ENCODE measurements around the gene ANKRD55. TPM values are rescaled to one million over a fixed set of nuclear protein-coding genes. Genes with fewer than 3 reads are reported as not detected.
"Not testable (repeated sequence)": the region's sequence is repeated elsewhere in the genome, so short reads cannot be mapped to it uniquely, and the experiment has no call there.

The ANKRD55 gene
- total RNA-seq, 2 donors from 2014 or later, result not detected

DNA sequence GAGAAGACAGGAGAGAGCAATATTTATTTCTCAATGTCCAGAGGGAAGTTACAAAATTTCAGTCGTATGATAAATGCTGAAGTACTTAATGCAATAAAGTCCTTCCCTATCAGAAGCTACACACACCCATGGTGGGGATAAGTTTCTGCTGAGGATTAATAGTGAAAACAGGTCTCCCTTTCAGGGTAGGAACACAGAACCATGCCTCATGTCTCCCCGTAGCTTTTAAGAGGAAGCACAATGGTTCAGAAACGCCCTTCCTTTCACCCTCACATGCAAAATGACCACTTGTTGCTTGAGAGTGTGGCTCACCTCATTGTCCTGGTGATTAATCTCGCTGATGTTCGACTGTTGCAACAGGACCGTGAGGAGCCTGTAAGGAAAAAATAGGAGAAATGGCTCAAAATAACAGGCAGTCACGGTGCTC, 73.6 kb downstream of the ANKRD55 start:
- H3K4me1 ChIP-seq, result no peaks in the 10 kb centered on the region
- no peak for DNase-seq

GRCh38 chr5:56158331-56158960, 74.7 kb downstream of the ANKRD55 start:
- intact Hi-C loops (cut with DNase I), result no loop called here
- Histone ChIP-seq H3K4me3 (no peak overlapping the region), H3K9ac (ENCODE audit: low read depth in 2 of 2, low read length in 2 of 2) (no peak overlapping the region), H3K36me3 (no peaks in the 10 kb centered on the region), H3K9me3 (no peaks in the 10 kb centered on the region), H3K27me3 (no peaks in the 10 kb centered on the region), H3K27ac (no peak overlapping the region), H3K4me1 (no peaks in the 10 kb centered on the region)
- no peak for TF ChIP-seq CTCF (IDR thresholded peaks at IDR 0.05)
- DNase-seq, result no peak

More for the DNA sequence above, 73.6 kb downstream of the ANKRD55 start:
- Histone ChIP-seq H3K4me3 (no peak overlapping the region), H3K9ac (ENCODE audit: low read depth in 2 of 2, low read length in 2 of 2) (no peak overlapping the region), H3K27ac (no peak overlapping the region), H3K36me3 (no peaks in the 10 kb centered on the region), H3K27me3 (no peaks in the 10 kb centered on the region), H3K9me3 (no peaks in the 10 kb centered on the region)
- intact Hi-C loops (cut with DNase I), result no loop called here
- no peak for TF ChIP-seq CTCF (IDR thresholded peaks at IDR 0.05)

GRCh38 chr5:56157191-56157621, 75.9 kb downstream of the ANKRD55 start:
- H3K9ac ChIP-seq (ENCODE audit: low read depth in 2 of 2, low read length in 2 of 2); H3K9me3 ChIP-seq; DNase-seq; intact Hi-C loops (cut with DNase I); H3K27me3 ChIP-seq; H3K27ac ChIP-seq; H3K4me3 ChIP-seq; H3K4me1 ChIP-seq; H3K36me3 ChIP-seq: not testable (repeated sequence)

DNA sequence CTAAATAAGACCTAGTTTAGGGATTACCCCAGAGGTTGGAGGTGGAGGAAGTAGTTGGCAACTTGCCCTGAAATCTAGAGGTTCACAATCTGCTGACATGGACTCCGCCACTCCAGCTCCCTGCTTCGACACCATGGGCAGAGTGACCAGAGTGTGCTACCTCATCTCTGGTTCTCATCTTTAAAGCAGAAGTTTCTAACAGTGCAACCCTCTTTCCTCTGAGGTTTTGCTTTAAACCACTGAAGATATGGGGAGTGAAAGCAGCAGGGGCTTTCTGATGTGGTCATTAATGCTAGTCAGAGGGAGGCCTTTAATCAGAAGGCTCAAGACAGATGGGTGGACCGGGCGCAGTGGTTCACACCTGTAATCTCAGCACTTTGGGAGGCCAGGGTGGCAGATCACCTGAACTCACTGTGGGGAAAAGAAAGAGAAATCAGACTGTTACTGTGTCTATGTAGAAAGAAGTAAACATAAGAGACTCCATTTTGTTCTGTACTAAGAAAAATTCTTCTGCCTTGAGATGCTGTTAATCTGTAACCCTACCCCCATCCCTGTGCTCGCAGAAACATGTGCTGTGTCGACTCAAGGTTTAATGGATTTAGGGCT, 76.4 kb downstream of the ANKRD55 start:
- H3K36me3 ChIP-seq; H3K4me1 ChIP-seq; H3K27me3 ChIP-seq; H3K9ac ChIP-seq (ENCODE audit: low read depth in 2 of 2, low read length in 2 of 2); H3K4me3 ChIP-seq; DNase-seq; intact Hi-C loops (cut with DNase I); H3K9me3 ChIP-seq: not testable (repeated sequence)
- peak overlapping the region; percentile 37 for H3K27ac ChIP-seq

GRCh38 chr5:56155992-56156584, 77.0 kb downstream of the ANKRD55 start:
- intact Hi-C loops (cut with DNase I), result no loop called here
- H3K9me3 ChIP-seq, result no peaks in the 10 kb centered on the region
- no peak overlapping the region for H3K9ac ChIP-seq (ENCODE audit: low read depth in 2 of 2, low read length in 2 of 2)
- DNase-seq, result no peak
- H3K27me3 ChIP-seq, result no peaks in the 10 kb centered on the region
- no peak for TF ChIP-seq CTCF (IDR thresholded peaks at IDR 0.05)
- no peak overlapping the region for H3K4me3 ChIP-seq
- no peaks in the 10 kb centered on the region for H3K36me3 ChIP-seq
- H3K4me1 ChIP-seq, result no peaks in the 10 kb centered on the region
- H3K27ac ChIP-seq, result peak overlapping the region; percentile 37

- no peaks in the 10 kb centered on the region for H3K9me3 ChIP-seq
- H3K9ac ChIP-seq (ENCODE audit: low read depth in 2 of 2, low read length in 2 of 2), result no peak overlapping the region
- H3K4me3 ChIP-seq, result no peak overlapping the region
- intact Hi-C loops (cut with DNase I), result no loop called here
- TF ChIP-seq CTCF (IDR thresholded peaks at IDR 0.05), result no peak
- no peak overlapping the region for H3K27ac ChIP-seq
- no peaks in the 10 kb centered on the region for H3K36me3 ChIP-seq
- H3K4me1 ChIP-seq, result no peaks in the 10 kb centered on the region
- DNase-seq, result no peak
- no peaks in the 10 kb centered on the region for H3K27me3 ChIP-seq
Observed at GRCh38 chr5:56154732-56155484, 78.2 kb downstream of the ANKRD55 start.

All from colonic mucosa (tissue), 4 donors.